Fibroblast of the aortic adventitia (primary cell): ENCODE measurements around the gene AGR2. TPM values are rescaled to one million over a fixed set of nuclear protein-coding genes. Genes with fewer than 3 reads are reported as not detected.
"Not testable (repeated sequence)": the region's sequence is repeated elsewhere in the genome, so short reads cannot be mapped to it uniquely, and the experiment has no call there.

Experiments
- DNase-seq: peaks from one replicate; pipeline ENCODE4 v3.0.0-alpha.2; 2010; ENCODE audit warnings: low read depth
- H3K4me3 ChIP-seq: 2 replicates; pipeline ENCODE4 v1.5.1; 2011; ENCODE audit warnings: low read depth, mild to moderate bottlenecking, control low read depth, low read length, moderate library complexity
- CTCF ChIP-seq: IDR thresholded peaks from 2 replicates; pipeline ENCODE4 v1.5.1; 2011; ENCODE audit warnings: mild to moderate bottlenecking, low read length, control low read depth, inconsistent platforms; ENCODE audit not compliant: insufficient read depth
- total RNA-seq: library from RNA; depleted of rRNA; stranded (reverse); fragments of >200 nt; gene quantifications from 2 replicates; pipeline ENCODE4 v1.2.3, GENCODE V29; 2012; ENCODE audit warnings: low replicate concordance

AGR2 gene
- total RNA-seq, 1 donor = not detected

- no peak for DNase-seq
- TF ChIP-seq CTCF = no peak
- H3K4me3 ChIP-seq = no peak overlapping the region
These were observed 34.0 kb downstream of the AGR2 start for GRCh38 chr7:16770657-16771329.

GRCh38 chr7:16769994-16770393 lies 34.8 kb downstream of the AGR2 start:
- not testable (repeated sequence) for DNase-seq, H3K4me3 ChIP-seq

GRCh38 chr7:16765436-16765859 lies 39.4 kb downstream of the AGR2 start:
- TF ChIP-seq CTCF = no peak
- H3K4me3 ChIP-seq = no peak overlapping the region
- DNase-seq = no peak

- DNase-seq = no peak
- no peak for TF ChIP-seq CTCF
- H3K4me3 ChIP-seq = no peak overlapping the region
These were observed 39.9 kb downstream of the AGR2 start for GRCh38 chr7:16764942-16765341.

GRCh38 chr7:16762177-16762576 lies 42.6 kb downstream of the AGR2 start:
- H3K4me3 ChIP-seq = no peak overlapping the region
- DNase-seq = no peak
- TF ChIP-seq CTCF = no peak

- no peak for TF ChIP-seq CTCF
- no peak for DNase-seq
- no peak overlapping the region for H3K4me3 ChIP-seq
These were observed 45.0 kb downstream of the AGR2 start for GRCh38 chr7:16759840-16760239.

- no peak overlapping the region for H3K4me3 ChIP-seq
- no peak for DNase-seq
- no peak for TF ChIP-seq CTCF
These were observed 45.9 kb downstream of the AGR2 start for GRCh38 chr7:16758631-16759611.
